ENCODE data around the gene ATP5F1A.

Gene ATP5F1A

GRCh38 chr18:46070815-46071652 lies 27.1 kb downstream of the ATP5F1A start:
- H3K4me3 ChIP-seq (ENCODE audit: low read depth, low read length), result no peak overlapping the region
- peak; percentile 58 for DNase-seq (ENCODE audit: low read depth)
- no peak for TF ChIP-seq MYC (IDR thresholded peaks at IDR 0.05; ENCODE audit: low read depth, low read length)
- TF ChIP-seq, protein P1, sequence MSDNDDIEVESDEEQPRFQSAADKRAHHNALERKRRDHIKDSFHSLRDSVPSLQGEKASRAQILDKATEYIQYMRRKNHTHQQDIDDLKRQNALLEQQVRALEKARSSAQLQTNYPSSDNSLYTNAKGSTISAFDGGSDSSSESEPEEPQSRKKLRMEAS (IDR thresholded peaks at IDR 0.05; ENCODE audit: low read depth, low read length), result no peak
- TF ChIP-seq CTCF (IDR thresholded peaks at IDR 0.05; ENCODE audit: low read depth, low read length), result no peak
- no peak for TF ChIP-seq POLR2A (IDR thresholded peaks at IDR 0.05; ENCODE audit: extremely low read depth, insufficient read length)

DNA sequence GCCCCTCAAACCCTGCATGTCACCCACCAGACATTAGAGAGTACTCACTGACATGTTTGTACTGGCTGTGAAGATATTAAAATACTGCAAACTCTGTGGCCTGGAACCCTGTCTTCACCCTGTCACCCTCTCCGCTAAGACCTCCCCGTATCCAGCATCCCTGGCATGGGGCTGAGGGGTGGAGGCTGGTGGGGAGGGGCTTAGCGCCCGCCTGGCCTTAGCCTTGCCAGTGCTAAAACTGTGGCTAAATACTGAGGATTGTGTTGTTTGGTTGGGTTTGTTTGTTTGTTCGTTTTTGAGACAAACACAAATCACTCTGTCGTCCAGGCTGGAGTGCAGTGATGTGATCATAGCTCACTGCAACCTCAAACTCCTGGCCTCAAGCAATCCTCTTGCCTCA lies 27.9 kb downstream of the ATP5F1A start:
- no peak overlapping the region for H3K4me3 ChIP-seq (ENCODE audit: low read depth, low read length)
- DNase-seq (ENCODE audit: low read depth), result no peak
- TF ChIP-seq MYC (IDR thresholded peaks at IDR 0.05; ENCODE audit: low read depth, low read length), result no peak
- TF ChIP-seq, protein P1 (IDR thresholded peaks at IDR 0.05; ENCODE audit: low read depth, low read length), result no peak
- no peak for TF ChIP-seq POLR2A (IDR thresholded peaks at IDR 0.05; ENCODE audit: extremely low read depth, insufficient read length)
- TF ChIP-seq CTCF (IDR thresholded peaks at IDR 0.05; ENCODE audit: low read depth, low read length), result no peak

DNA sequence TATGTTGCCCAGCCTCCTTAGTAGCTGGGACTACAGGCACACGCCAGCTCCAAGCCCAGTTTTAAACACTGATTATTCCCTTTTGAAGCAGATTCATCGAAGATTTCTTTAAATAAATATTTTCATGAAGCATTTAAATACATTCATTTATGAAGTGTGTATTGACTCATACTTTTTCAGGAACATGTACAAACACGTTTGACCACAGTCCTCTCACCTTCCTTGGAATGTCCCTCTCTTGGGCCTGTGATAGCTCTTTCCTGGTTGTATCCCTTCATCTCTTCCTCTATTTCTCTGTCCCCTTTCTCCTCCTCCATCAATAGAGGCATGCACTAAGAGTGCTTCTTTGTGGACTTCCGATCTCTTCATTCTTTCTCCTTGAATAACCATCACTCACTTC lies 28.6 kb downstream of the ATP5F1A start:
- no peak overlapping the region for H3K4me3 ChIP-seq (ENCODE audit: low read depth, low read length)
- no peak for DNase-seq (ENCODE audit: low read depth)
- TF ChIP-seq, protein P1 (IDR thresholded peaks at IDR 0.05; ENCODE audit: low read depth, low read length), result no peak
- no peak for TF ChIP-seq POLR2A (IDR thresholded peaks at IDR 0.05; ENCODE audit: extremely low read depth, insufficient read length)

- no peak for TF ChIP-seq POLR2A (IDR thresholded peaks at IDR 0.05; ENCODE audit: extremely low read depth, insufficient read length)
- no peak for TF ChIP-seq CTCF (IDR thresholded peaks at IDR 0.05; ENCODE audit: low read depth, low read length)
- TF ChIP-seq MYC (IDR thresholded peaks at IDR 0.05; ENCODE audit: low read depth, low read length), result no peak
- TF ChIP-seq, protein P1 (IDR thresholded peaks at IDR 0.05; ENCODE audit: low read depth, low read length), result no peak
- DNase-seq (ENCODE audit: low read depth), result no peak
- H3K4me3 ChIP-seq (ENCODE audit: low read depth, low read length), result no peak overlapping the region
These were observed 29.3 kb downstream of the ATP5F1A start for GRCh38 chr18:46068763-46069162.

GRCh38 chr18:46067438-46068007 lies 30.6 kb downstream of the ATP5F1A start:
- no peak for TF ChIP-seq POLR2A (IDR thresholded peaks at IDR 0.05; ENCODE audit: extremely low read depth, insufficient read length)
- TF ChIP-seq MYC (IDR thresholded peaks at IDR 0.05; ENCODE audit: low read depth, low read length), result no peak
- TF ChIP-seq, protein P1 (IDR thresholded peaks at IDR 0.05; ENCODE audit: low read depth, low read length), result no peak
- TF ChIP-seq CTCF (IDR thresholded peaks at IDR 0.05; ENCODE audit: low read depth, low read length), result no peak
- no peak for DNase-seq (ENCODE audit: low read depth)
- no peak overlapping the region for H3K4me3 ChIP-seq (ENCODE audit: low read depth, low read length)

GRCh38 chr18:46062781-46063180 lies 35.3 kb downstream of the ATP5F1A start:
- no peak for TF ChIP-seq CTCF (IDR thresholded peaks at IDR 0.05; ENCODE audit: low read depth, low read length)
- no peak for TF ChIP-seq POLR2A (IDR thresholded peaks at IDR 0.05; ENCODE audit: extremely low read depth, insufficient read length)
- TF ChIP-seq, protein P1 (IDR thresholded peaks at IDR 0.05; ENCODE audit: low read depth, low read length), result no peak
- TF ChIP-seq MYC (IDR thresholded peaks at IDR 0.05; ENCODE audit: low read depth, low read length), result no peak
- no peak overlapping the region for H3K4me3 ChIP-seq (ENCODE audit: low read depth, low read length)
- no peak for DNase-seq (ENCODE audit: low read depth)
